Astrocyte (in vitro differentiated cells and primary cell): ENCODE measurements around the gene PCARE. TPM values are rescaled to one million over a fixed set of nuclear protein-coding genes. Genes with fewer than 3 reads are reported as not detected.

ENCODE experiments used
- DNase-seq: peaks from one replicate; pipeline ENCODE4 v3.0.0-alpha.2; 2010; ENCODE audit warnings: low read depth
- FAIRE-seq: peaks from 2 replicates; lab custom pipeline; 2011; peaks lifted over from hg19 to GRCh38; lab: Jason Lieb, UNC
- H2AFZ ChIP-seq: 2 replicates; pipeline ENCODE4 v1.6.0; 2012; ENCODE audit warnings: low read depth, low read length, inconsistent platforms
- H3K27ac ChIP-seq: 2 replicates; pipeline ENCODE4 v1.5.1; 2011; ENCODE audit warnings: low read depth, low read length, inconsistent platforms
- H3K27me3 ChIP-seq: 2 replicates; pipeline ENCODE4 v1.6.0; 2011; ENCODE audit warnings: low read length, inconsistent platforms; ENCODE audit not compliant: insufficient read depth
- H3K36me3 ChIP-seq: 2 replicates; pipeline ENCODE4 v1.5.1; 2011; ENCODE audit warnings: low read length, inconsistent platforms; ENCODE audit not compliant: insufficient read depth
- H3K4me1 ChIP-seq: 2 replicates; pipeline ENCODE4 v1.5.1; 2011; ENCODE audit warnings: low read length, inconsistent platforms; ENCODE audit not compliant: insufficient read depth
- H3K4me2 ChIP-seq: 2 replicates; pipeline ENCODE4 v1.6.0; 2012; ENCODE audit warnings: low read length, inconsistent platforms
- H3K4me3 ChIP-seq: 2 replicates; pipeline ENCODE4 v1.5.1; 2011; ENCODE audit warnings: low read depth, mild to moderate bottlenecking, low read length, inconsistent platforms; ENCODE audit not compliant: insufficient read depth
- H3K79me2 ChIP-seq: 2 replicates; pipeline ENCODE4 v1.6.0; 2012; ENCODE audit warnings: mild to moderate bottlenecking, low read length, inconsistent platforms; ENCODE audit not compliant: insufficient read depth
- H3K9ac ChIP-seq: 2 replicates; pipeline ENCODE4 v1.6.0; 2012; ENCODE audit warnings: mild to moderate bottlenecking, low read length, inconsistent platforms
- H3K9me3 ChIP-seq: 2 replicates; pipeline ENCODE4 v1.5.1; 2012; ENCODE audit warnings: low read depth, mild to moderate bottlenecking, low read length, inconsistent platforms; ENCODE audit not compliant: insufficient read depth
- H4K20me1 ChIP-seq: 2 replicates; pipeline ENCODE4 v1.6.0; 2012; ENCODE audit warnings: low read length, inconsistent platforms; ENCODE audit not compliant: insufficient read depth
- H3K27ac Mint-ChIP-seq: one replicate; pipeline ENCODE4 v1.8.0; 2021; ENCODE audit warnings: mild to moderate bottlenecking, mixed read lengths; ENCODE audit not compliant: unreplicated experiment
- H3K27me3 Mint-ChIP-seq: one replicate; pipeline ENCODE4 v1.8.0; 2021; ENCODE audit warnings: low read depth, mixed read lengths; ENCODE audit not compliant: unreplicated experiment
- H3K36me3 Mint-ChIP-seq: one replicate; pipeline ENCODE4 v1.8.0; 2021; ENCODE audit warnings: low read depth, mixed read lengths; ENCODE audit not compliant: unreplicated experiment
- H3K4me1 Mint-ChIP-seq: one replicate; pipeline ENCODE4 v1.8.0; 2021; ENCODE audit warnings: low read depth, mixed read lengths; ENCODE audit not compliant: unreplicated experiment
- H3K4me3 Mint-ChIP-seq: one replicate; pipeline ENCODE4 v1.8.0; 2021; ENCODE audit warnings: mild to moderate bottlenecking, moderate library complexity, mixed read lengths; ENCODE audit not compliant: unreplicated experiment
- H3K9me3 Mint-ChIP-seq: one replicate; pipeline ENCODE4 v1.8.0; 2021; ENCODE audit warnings: mild to moderate bottlenecking, mixed read lengths; ENCODE audit not compliant: unreplicated experiment
- EZH2 ChIP-seq: IDR thresholded peaks from 2 replicates; pipeline ENCODE4 v1.6.1; 2012; ENCODE audit warnings: mild to moderate bottlenecking, low read length, inconsistent platforms; ENCODE audit not compliant: insufficient read depth
- total RNA-seq: library from RNA; stranded (reverse); gene quantifications from 2 replicates; pipeline ENCODE4 v1.2.1, GENCODE V29; 2021
- TF ChIP-seq, protein P1 (sequence below): IDR thresholded peaks from 2 replicates; pipeline ENCODE4 v1.5.1; 2011; ENCODE audit warnings: low read depth, mild to moderate bottlenecking, inconsistent platforms, low read length, moderate library complexity; ENCODE audit not compliant: insufficient read depth

PCARE gene
- total RNA-seq, 1 donor from 2014 or later: not detected

GRCh38 chr2:29053223-29053622, 21.1 kb downstream of the PCARE start:
- Histone ChIP-seq H3K36me3 (no peaks in the 10 kb centered on the region), H4K20me1 (no peaks in the 10 kb centered on the region), H3K4me2 (no peak overlapping the region), H3K4me1 (no peaks in the 10 kb centered on the region), H2AFZ (no peak overlapping the region), H3K9me3 (no peaks in the 10 kb centered on the region), H3K27me3 (no peaks in the 10 kb centered on the region), H3K79me2 (no peaks in the 10 kb centered on the region), H3K9ac (no peak overlapping the region), H3K27ac (no peak overlapping the region), H3K4me3 (no peak overlapping the region)
- no peak for TF ChIP-seq EZH2
- TF ChIP-seq, protein P1, sequence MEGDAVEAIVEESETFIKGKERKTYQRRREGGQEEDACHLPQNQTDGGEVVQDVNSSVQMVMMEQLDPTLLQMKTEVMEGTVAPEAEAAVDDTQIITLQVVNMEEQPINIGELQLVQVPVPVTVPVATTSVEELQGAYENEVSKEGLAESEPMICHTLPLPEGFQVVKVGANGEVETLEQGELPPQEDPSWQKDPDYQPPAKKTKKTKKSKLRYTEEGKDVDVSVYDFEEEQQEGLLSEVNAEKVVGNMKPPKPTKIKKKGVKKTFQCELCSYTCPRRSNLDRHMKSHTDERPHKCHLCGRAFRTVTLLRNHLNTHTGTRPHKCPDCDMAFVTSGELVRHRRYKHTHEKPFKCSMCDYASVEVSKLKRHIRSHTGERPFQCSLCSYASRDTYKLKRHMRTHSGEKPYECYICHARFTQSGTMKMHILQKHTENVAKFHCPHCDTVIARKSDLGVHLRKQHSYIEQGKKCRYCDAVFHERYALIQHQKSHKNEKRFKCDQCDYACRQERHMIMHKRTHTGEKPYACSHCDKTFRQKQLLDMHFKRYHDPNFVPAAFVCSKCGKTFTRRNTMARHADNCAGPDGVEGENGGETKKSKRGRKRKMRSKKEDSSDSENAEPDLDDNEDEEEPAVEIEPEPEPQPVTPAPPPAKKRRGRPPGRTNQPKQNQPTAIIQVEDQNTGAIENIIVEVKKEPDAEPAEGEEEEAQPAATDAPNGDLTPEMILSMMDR: no peak
- Mint-ChIP-seq H3K9me3 (no peaks in the 10 kb centered on the region), H3K4me1 (peaks cover 5% of the 10 kb centered on the region), H3K27me3 (peaks cover 18% of the 10 kb centered on the region), H3K27ac (no peak overlapping the region), H3K4me3 (no peak overlapping the region), H3K36me3 (no peaks in the 10 kb centered on the region)
- DNase-seq (no peak), FAIRE-seq (no peak)

- Mint-ChIP-seq H3K9me3 (no peaks in the 10 kb centered on the region), H3K4me3 (no peak overlapping the region), H3K4me1 (peaks cover 5% of the 10 kb centered on the region), H3K36me3 (no peaks in the 10 kb centered on the region), H3K27me3 (peaks cover 18% of the 10 kb centered on the region), H3K27ac (no peak overlapping the region)
- Histone ChIP-seq H2AFZ (no peak overlapping the region), H4K20me1 (no peaks in the 10 kb centered on the region), H3K27me3 (no peaks in the 10 kb centered on the region), H3K4me1 (no peaks in the 10 kb centered on the region), H3K9me3 (no peaks in the 10 kb centered on the region), H3K36me3 (no peaks in the 10 kb centered on the region), H3K9ac (no peak overlapping the region), H3K4me3 (no peak overlapping the region), H3K4me2 (no peak overlapping the region), H3K27ac (no peak overlapping the region), H3K79me2 (no peaks in the 10 kb centered on the region)
- DNase-seq (no peak), FAIRE-seq (no peak)
- TF ChIP-seq, protein P1: no peak
- TF ChIP-seq EZH2: no peak
Observed at GRCh38 chr2:29052807-29053206, 21.5 kb downstream of the PCARE start.

GRCh38 chr2:29051730-29052129, 22.6 kb downstream of the PCARE start:
- Mint-ChIP-seq H3K4me3 (no peak overlapping the region), H3K27ac (no peak overlapping the region), H3K9me3 (no peaks in the 10 kb centered on the region), H3K36me3 (no peaks in the 10 kb centered on the region), H3K27me3 (peaks cover 18% of the 10 kb centered on the region), H3K4me1 (peaks cover 5% of the 10 kb centered on the region)
- TF ChIP-seq EZH2: no peak
- TF ChIP-seq, protein P1: no peak
- FAIRE-seq (no peak), DNase-seq (no peak)
- Histone ChIP-seq H3K79me2 (no peaks in the 10 kb centered on the region), H3K9ac (no peak overlapping the region), H3K4me3 (no peak overlapping the region), H4K20me1 (no peaks in the 10 kb centered on the region), H3K9me3 (no peaks in the 10 kb centered on the region), H3K27me3 (no peaks in the 10 kb centered on the region), H3K27ac (no peak overlapping the region), H2AFZ (no peak overlapping the region), H3K4me2 (no peak overlapping the region), H3K4me1 (no peaks in the 10 kb centered on the region), H3K36me3 (no peaks in the 10 kb centered on the region)
